ENCODE measurements around the gene RCL1.

Gene RCL1

GRCh38 chr9:4796988-4797853 is 4.5 kb downstream of the RCL1 start:
- Histone ChIP-seq H3K4me2 (peak overlapping the region; percentile 34), H3K4me1 (peaks cover 41% of the 10 kb centered on the region), H3K9me3 (peaks cover 18% of the 10 kb centered on the region), H3K9ac (no peak overlapping the region), H3K36me3 (no peaks in the 10 kb centered on the region), H4K20me1 (peaks cover 88% of the 10 kb centered on the region), H3K4me3 (no peak overlapping the region), H3K27ac (no peak overlapping the region), H3K27me3 (no peaks in the 10 kb centered on the region)
- no peak for TF ChIP-seq Cebpa-rat (IDR thresholded peaks at IDR 0.05)

DNA sequence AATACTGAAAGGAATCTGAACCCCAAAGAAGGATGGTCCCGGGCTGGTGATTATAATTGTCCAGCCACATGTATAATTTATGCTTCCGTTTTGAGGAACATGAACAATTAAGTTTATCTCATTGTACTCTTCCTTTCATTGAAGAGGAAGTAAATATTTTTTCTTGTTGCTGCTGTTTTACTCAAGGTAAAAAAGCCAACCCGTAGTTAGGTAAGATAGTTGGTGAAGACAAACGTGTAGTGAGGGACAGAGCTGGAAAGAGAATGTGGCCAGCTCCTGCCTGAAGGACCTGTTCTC is 5.1 kb downstream of the RCL1 start:
- peaks cover 2% of the 10 kb centered on the region; the same call in 1 of the 2 replicates for H3K36me3 ChIP-seq
- no peak for TF ChIP-seq Cebpa-rat (IDR thresholded peaks at IDR 0.05)
- H3K27ac ChIP-seq = no peak overlapping the region
- no peaks in the 10 kb centered on the region for H3K27me3 ChIP-seq
- H3K9me3 ChIP-seq = peaks cover 19% of the 10 kb centered on the region
- peaks cover 40% of the 10 kb centered on the region for H3K4me1 ChIP-seq
- H3K9ac ChIP-seq = no peak overlapping the region
- peak overlapping the region; percentile 34 for H3K4me2 ChIP-seq
- H4K20me1 ChIP-seq = peaks cover 92% of the 10 kb centered on the region
- H3K4me3 ChIP-seq = no peak overlapping the region

- Histone ChIP-seq H4K20me1 (peaks cover 95% of the 10 kb centered on the region), H3K9ac (no peak overlapping the region), H3K9me3 (peaks cover 26% of the 10 kb centered on the region), H3K27ac (no peak overlapping the region), H3K4me2 (peak overlapping the region; percentile 34), H3K4me3 (no peak overlapping the region), H3K4me1 (peaks cover 39% of the 10 kb centered on the region), H3K27me3 (no peaks in the 10 kb centered on the region), H3K36me3 (peaks cover 8% of the 10 kb centered on the region)
- no peak for TF ChIP-seq Cebpa-rat (IDR thresholded peaks at IDR 0.05)
Observed at GRCh38 chr9:4798281-4799032, 5.7 kb downstream of the RCL1 start.

GRCh38 chr9:4799033-4799430 is 6.3 kb downstream of the RCL1 start:
- H3K4me1 ChIP-seq = peaks cover 34% of the 10 kb centered on the region
- no peak overlapping the region for H3K4me3 ChIP-seq
- peaks cover 14% of the 10 kb centered on the region for H3K36me3 ChIP-seq
- peaks cover 95% of the 10 kb centered on the region for H4K20me1 ChIP-seq
- no peak overlapping the region for H3K27ac ChIP-seq
- H3K4me2 ChIP-seq = no peak overlapping the region; the same call in 1 of the 2 replicates
- H3K9me3 ChIP-seq = peaks cover 31% of the 10 kb centered on the region
- no peak for TF ChIP-seq Cebpa-rat (IDR thresholded peaks at IDR 0.05)
- no peak overlapping the region for H3K9ac ChIP-seq
- no peaks in the 10 kb centered on the region for H3K27me3 ChIP-seq

- H3K27me3 ChIP-seq = no peaks in the 10 kb centered on the region
- H3K4me1 ChIP-seq = peaks cover 26% of the 10 kb centered on the region
- H4K20me1 ChIP-seq = peaks cover 95% of the 10 kb centered on the region
- H3K36me3 ChIP-seq = peaks cover 21% of the 10 kb centered on the region
- no peak overlapping the region for H3K4me3 ChIP-seq
- no peak overlapping the region for H3K4me2 ChIP-seq
- H3K9me3 ChIP-seq = peaks cover 38% of the 10 kb centered on the region
- H3K9ac ChIP-seq = no peak overlapping the region
- H3K27ac ChIP-seq = no peak overlapping the region
- TF ChIP-seq Cebpa-rat (IDR thresholded peaks at IDR 0.05) = no peak
Observed at GRCh38 chr9:4799775-4800174, 7.0 kb downstream of the RCL1 start.

GRCh38 chr9:4801156-4801555 is 8.4 kb downstream of the RCL1 start:
- no peak for TF ChIP-seq Cebpa-rat (IDR thresholded peaks at IDR 0.05)
- Histone ChIP-seq H3K27me3 (no peaks in the 10 kb centered on the region), H3K27ac (no peak overlapping the region), H3K36me3 (peaks cover 29% of the 10 kb centered on the region), H3K9ac (no peak overlapping the region), H3K4me1 (peaks cover 23% of the 10 kb centered on the region), H3K9me3 (peaks cover 52% of the 10 kb centered on the region), H3K4me2 (no peak overlapping the region), H4K20me1 (peaks cover 91% of the 10 kb centered on the region), H3K4me3 (no peak overlapping the region)

DNA sequence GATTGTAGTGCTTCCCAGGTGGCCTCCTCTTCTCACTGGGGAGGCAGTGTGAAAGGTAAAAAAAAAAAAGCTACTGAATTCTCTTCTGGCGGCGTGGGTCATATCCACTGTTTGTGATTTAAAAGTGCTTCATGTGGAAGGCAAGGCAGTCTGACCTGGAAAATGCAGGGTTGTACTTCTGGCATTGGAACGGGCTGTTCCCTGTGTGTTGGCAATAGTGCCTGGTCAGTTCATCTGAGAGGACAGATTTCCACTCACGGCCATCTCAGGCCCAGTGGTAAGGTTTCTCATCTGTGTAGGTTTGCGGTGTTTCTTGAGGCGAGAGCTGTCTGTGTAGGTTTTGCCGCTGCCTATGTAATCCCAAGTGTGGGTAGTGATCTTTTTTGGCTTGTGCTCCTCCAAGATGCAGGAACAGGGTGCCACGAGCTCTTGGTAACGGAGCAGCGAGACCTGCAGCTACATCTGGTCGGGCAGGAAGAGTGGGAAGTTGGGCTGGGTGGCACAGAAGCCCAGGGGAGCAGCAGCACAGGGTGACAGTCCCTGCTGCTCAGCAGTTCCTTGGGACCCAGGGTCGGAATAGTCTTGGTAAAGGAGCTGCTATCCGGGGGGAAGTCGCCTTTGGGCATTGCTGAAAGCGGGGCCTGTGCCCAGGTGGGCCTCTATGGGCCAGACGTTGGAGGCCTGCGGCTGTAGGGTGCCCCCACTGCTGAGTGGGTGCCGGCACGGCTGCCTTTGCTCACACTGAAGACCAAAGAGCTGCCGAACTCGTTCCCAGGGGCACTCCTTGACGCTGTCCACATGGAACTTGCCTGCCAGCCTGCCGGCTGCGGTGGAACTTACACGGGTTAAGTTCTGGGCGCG is 11.2 kb downstream of the RCL1 start:
- Histone ChIP-seq H3K27me3 (no peaks in the 10 kb centered on the region), H3K4me2 (no peak overlapping the region), H4K20me1 (peaks cover 65% of the 10 kb centered on the region), H3K9me3 (peaks cover 70% of the 10 kb centered on the region), H3K9ac (no peak overlapping the region), H3K4me3 (no peak overlapping the region), H3K36me3 (peaks cover 38% of the 10 kb centered on the region), H3K27ac (no peak overlapping the region), H3K4me1 (0 out of 2 replicates have a peak, but pooled peaks cover 7% of the 10 kb centered on the region)
- TF ChIP-seq Cebpa-rat (IDR thresholded peaks at IDR 0.05) = no peak

DNA sequence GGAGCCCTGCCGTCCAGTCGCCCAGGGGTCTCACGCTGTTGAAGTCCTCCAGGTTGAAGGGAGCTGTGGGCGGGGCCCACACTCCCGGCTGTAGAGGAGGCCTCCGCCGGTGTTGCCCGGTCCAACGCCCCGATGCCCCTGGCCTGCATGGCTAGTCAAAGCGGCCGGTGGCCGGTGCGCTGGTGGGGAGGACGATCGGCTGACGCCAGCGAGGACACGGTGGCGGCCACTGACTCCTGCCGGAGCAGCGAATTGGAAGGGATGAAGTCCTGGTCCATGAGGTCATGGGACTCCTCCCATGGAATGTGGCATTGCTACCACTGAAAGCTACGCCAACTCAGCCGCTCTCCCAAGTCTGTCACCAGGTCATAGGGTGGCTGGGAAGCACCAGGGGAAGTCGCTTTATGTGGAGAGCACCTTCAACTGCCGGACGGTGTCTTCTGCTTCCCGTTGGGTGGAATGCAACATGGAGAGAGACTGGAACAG is 11.8 kb downstream of the RCL1 start:
- Histone ChIP-seq H3K4me1 (0 out of 2 replicates have a peak, but pooled peaks cover 1% of the 10 kb centered on the region), H3K9me3 (peaks cover 75% of the 10 kb centered on the region), H3K9ac (no peak overlapping the region), H4K20me1 (peaks cover 65% of the 10 kb centered on the region), H3K27ac (no peak overlapping the region), H3K27me3 (no peaks in the 10 kb centered on the region), H3K4me2 (no peak overlapping the region), H3K4me3 (no peak overlapping the region), H3K36me3 (peaks cover 38% of the 10 kb centered on the region)
- TF ChIP-seq Cebpa-rat (IDR thresholded peaks at IDR 0.05) = no peak

DNA sequence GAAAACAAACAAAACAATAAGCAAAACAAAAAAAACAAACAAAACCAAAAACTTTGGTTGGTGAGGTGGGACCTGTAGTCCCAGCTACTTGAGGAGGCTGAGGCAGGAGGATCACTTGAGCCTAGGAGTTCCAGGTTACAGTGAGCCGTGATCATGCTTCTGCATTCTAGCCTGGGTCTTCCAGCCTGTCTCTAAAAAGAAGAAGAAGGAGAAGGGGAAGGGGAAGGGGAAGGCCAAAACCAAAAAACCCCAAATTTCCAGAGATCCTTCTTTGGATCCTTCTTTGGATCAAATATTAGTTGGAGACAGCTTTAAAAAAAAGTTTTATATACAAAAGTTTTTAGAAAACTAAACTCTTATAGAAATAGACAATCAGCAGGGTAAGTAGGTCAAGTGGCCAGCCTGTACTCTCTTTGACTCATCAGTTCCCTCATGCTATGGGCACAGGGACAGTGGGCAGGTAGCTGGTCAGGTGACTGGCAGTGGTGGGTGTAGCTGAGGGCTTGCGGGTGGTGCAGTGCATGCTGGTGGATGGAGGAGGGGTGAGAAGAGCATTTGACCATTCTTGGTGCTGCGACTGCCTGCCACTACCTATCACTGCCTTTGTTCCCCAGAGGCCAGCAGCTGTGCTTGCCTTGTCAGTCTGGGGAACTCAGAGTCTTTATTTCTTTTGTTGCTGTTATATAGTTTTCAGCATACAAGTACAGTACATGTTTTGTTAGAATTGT is 12.6 kb downstream of the RCL1 start:
- no peak overlapping the region for H3K9ac ChIP-seq
- H3K36me3 ChIP-seq = peaks cover 38% of the 10 kb centered on the region
- no peaks in the 10 kb centered on the region for H3K27me3 ChIP-seq
- no peak overlapping the region for H3K27ac ChIP-seq
- H3K4me3 ChIP-seq = no peak overlapping the region
- TF ChIP-seq Cebpa-rat (IDR thresholded peaks at IDR 0.05) = no peak
- H3K9me3 ChIP-seq = peaks cover 82% of the 10 kb centered on the region
- H3K4me1 ChIP-seq = no peaks in the 10 kb centered on the region
- peaks cover 64% of the 10 kb centered on the region for H4K20me1 ChIP-seq
- no peak overlapping the region for H3K4me2 ChIP-seq

All from BLaER1 (cell line).